Keratinocyte (primary cell): ENCODE measurements around the gene TBCD. TPM values are rescaled to one million over a fixed set of nuclear protein-coding genes. Genes with fewer than 3 reads are reported as not detected.

Experiments used
- DNase-seq: peaks from one replicate; pipeline ENCODE4 v3.0.0-alpha.2; 2011; ENCODE audit warnings: low read depth, missing footprints, low spot score
- FAIRE-seq: peaks from 2 replicates; lab custom pipeline; 2011; peaks lifted over from hg19 to GRCh38; lab: Jason Lieb, UNC
- H2AFZ ChIP-seq: 2 replicates; pipeline ENCODE4 v1.6.0; 2012; ENCODE audit warnings: low read length, control low read depth, inconsistent platforms; ENCODE audit not compliant: control insufficient read depth
- H3K27ac ChIP-seq: 2 replicates; pipeline ENCODE4 v1.5.1; 2011; ENCODE audit warnings: low read length; ENCODE audit not compliant: control insufficient read depth, insufficient read depth
- H3K27me3 ChIP-seq: 3 replicates; pipeline ENCODE4 v1.6.0; 2011; ENCODE audit warnings: low read length; ENCODE audit not compliant: control insufficient read depth, insufficient read depth; ENCODE audit errors: extremely low read depth
- H3K36me3 ChIP-seq, 2 experiments: 2 replicates in 1 of 2; 3 replicates in 1 of 2; pipeline ENCODE4 v1.5.1; 2011; ENCODE audit warnings: low read length in 2 of 2, mild to moderate bottlenecking in 1 of 2; ENCODE audit not compliant: control insufficient read depth in 2 of 2, insufficient read depth in 2 of 2; ENCODE audit errors: extremely low read depth in 1 of 2
- H3K4me1 ChIP-seq: 3 replicates; pipeline ENCODE4 v1.5.1; 2011; ENCODE audit warnings: low read length; ENCODE audit not compliant: control insufficient read depth, insufficient read depth; ENCODE audit errors: extremely low read depth
- H3K4me2 ChIP-seq: 3 replicates; pipeline ENCODE4 v1.6.0; 2011; ENCODE audit warnings: low read depth, low read length; ENCODE audit not compliant: control insufficient read depth, insufficient read depth; ENCODE audit errors: extremely low read depth
- H3K4me3 ChIP-seq, 3 experiments: fragments of 200-600 bp in 1 of 3; sonication (generic) in 1 of 3; 2 replicates in 2 of 3; 3 replicates in 1 of 3; pipeline ENCODE4 v1.5.1; 2011 to 2016; ENCODE audit warnings: low read length in 3 of 3, mild to moderate bottlenecking in 3 of 3, control low read depth in 2 of 3, inconsistent platforms in 1 of 3, low read depth in 1 of 3, mixed read lengths in 1 of 3, mixed run types in 1 of 3, moderate library complexity in 1 of 3; ENCODE audit not compliant: control insufficient read depth in 2 of 3, insufficient read depth in 2 of 3; ENCODE audit errors: extremely low read depth in 1 of 3
- H3K79me2 ChIP-seq: 2 replicates; pipeline ENCODE4 v1.6.0; 2012; ENCODE audit warnings: low read length; ENCODE audit not compliant: control insufficient read depth, insufficient read depth
- H3K9ac ChIP-seq: 3 replicates; pipeline ENCODE4 v1.6.0; 2011; ENCODE audit warnings: low read length; ENCODE audit not compliant: control insufficient read depth, insufficient read depth; ENCODE audit errors: extremely low read depth
- H3K9me1 ChIP-seq: 3 replicates; pipeline ENCODE4 v1.6.0; 2011; ENCODE audit warnings: low read length; ENCODE audit not compliant: control insufficient read depth, insufficient read depth; ENCODE audit errors: extremely low read depth
- H3K9me3 ChIP-seq: 2 replicates; pipeline ENCODE4 v1.5.1; 2012; ENCODE audit warnings: low read depth, low read length; ENCODE audit not compliant: control insufficient read depth
- H4K20me1 ChIP-seq: 3 replicates; pipeline ENCODE4 v1.6.0; 2011; ENCODE audit warnings: low read length; ENCODE audit not compliant: control insufficient read depth, insufficient read depth; ENCODE audit errors: extremely low read depth
- EZH2 ChIP-seq: IDR thresholded peaks from one replicate; pipeline ENCODE4 v1.6.1; 2012; ENCODE audit warnings: inconsistent platforms, mild to moderate bottlenecking, low read length, moderate library complexity
- dilution Hi-C: fragments of 300-500 bp; cut with MboI; formaldehyde crosslinking; loops from one replicate; pipeline ENCODE4 v1.7.0; 2020; ENCODE audit warnings: low sequenced_read_pairs; ENCODE audit not compliant: extremely low pct_ligation_motif_present
- polyA plus RNA-seq, 5 experiments: library from polyadenylated mRNA; depleted of rRNA in 3 of 5; stranded (reverse) in 3 of 5; stranded (forward) in 1 of 5; unstranded in 1 of 5; fragments of >200 nt; gene quantifications; 1 replicate in 1 of 5; 2 replicates in 3 of 5; 3 replicates in 1 of 5; pipeline versions ENCODE4 v1.2.1 to v1.2.3, GENCODE V29; 2011 to 2012; ENCODE audit warnings: missing spikeins in 2 of 5, low read depth in 1 of 5, low replicate concordance in 1 of 5
- TF ChIP-seq, protein P1 (sequence below), 3 experiments: IDR thresholded peaks in 1 of 3; conservative IDR thresholded peaks in 1 of 3; optimal IDR thresholded peaks in 1 of 3; 2 replicates in 2 of 3; 3 replicates in 1 of 3; pipeline versions ENCODE3 to v1.5.1; 2011; ENCODE audit warnings: low read length in 3 of 3, mild to moderate bottlenecking in 3 of 3, moderate library complexity in 2 of 3, control low read depth in 1 of 3, inconsistent platforms in 1 of 3; ENCODE audit not compliant: insufficient read depth in 2 of 3; ENCODE audit errors: extremely low read depth in 1 of 3

TBCD gene
- polyA plus RNA-seq, 1 donor (not counting 4 experiments of a cell fraction or from before 2014, with no cell fraction given), result 36.2 TPM

- Histone ChIP-seq H3K9me3 (no peaks in the 10 kb centered on the region), H3K4me2 (no peak overlapping the region), H2AFZ (no peak overlapping the region), H3K9ac (no peak overlapping the region), H3K27me3 (no peaks in the 10 kb centered on the region), H3K27ac (no peak overlapping the region), H4K20me1 (no peaks in the 10 kb centered on the region), H3K4me1 (no peaks in the 10 kb centered on the region), H3K79me2 (no peaks in the 10 kb centered on the region), H3K36me3 (peaks cover 10 to 20% of the 10 kb centered on the region in 2 experiments), H3K4me3 (no peak overlapping the region), H3K9me1 (no peaks in the 10 kb centered on the region)
- FAIRE-seq (no peak), DNase-seq (no peak)
- TF ChIP-seq, protein P1, sequence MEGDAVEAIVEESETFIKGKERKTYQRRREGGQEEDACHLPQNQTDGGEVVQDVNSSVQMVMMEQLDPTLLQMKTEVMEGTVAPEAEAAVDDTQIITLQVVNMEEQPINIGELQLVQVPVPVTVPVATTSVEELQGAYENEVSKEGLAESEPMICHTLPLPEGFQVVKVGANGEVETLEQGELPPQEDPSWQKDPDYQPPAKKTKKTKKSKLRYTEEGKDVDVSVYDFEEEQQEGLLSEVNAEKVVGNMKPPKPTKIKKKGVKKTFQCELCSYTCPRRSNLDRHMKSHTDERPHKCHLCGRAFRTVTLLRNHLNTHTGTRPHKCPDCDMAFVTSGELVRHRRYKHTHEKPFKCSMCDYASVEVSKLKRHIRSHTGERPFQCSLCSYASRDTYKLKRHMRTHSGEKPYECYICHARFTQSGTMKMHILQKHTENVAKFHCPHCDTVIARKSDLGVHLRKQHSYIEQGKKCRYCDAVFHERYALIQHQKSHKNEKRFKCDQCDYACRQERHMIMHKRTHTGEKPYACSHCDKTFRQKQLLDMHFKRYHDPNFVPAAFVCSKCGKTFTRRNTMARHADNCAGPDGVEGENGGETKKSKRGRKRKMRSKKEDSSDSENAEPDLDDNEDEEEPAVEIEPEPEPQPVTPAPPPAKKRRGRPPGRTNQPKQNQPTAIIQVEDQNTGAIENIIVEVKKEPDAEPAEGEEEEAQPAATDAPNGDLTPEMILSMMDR (optimal IDR thresholded peaks at IDR 0.05 in 1 of 3, IDR thresholded peaks at IDR 0.05 in 1 of 3, conservative IDR thresholded peaks at IDR 0.05 in 1 of 3; ENCODE audit: extremely low read depth in 1 of 3, insufficient read depth in 2 of 3, low read length in 3 of 3), result no peak
- no peak for TF ChIP-seq EZH2
- dilution Hi-C loops, result no loop called here
Observed at GRCh38 chr17:82908543-82909160, 156.8 kb downstream of the TBCD start.

DNA sequence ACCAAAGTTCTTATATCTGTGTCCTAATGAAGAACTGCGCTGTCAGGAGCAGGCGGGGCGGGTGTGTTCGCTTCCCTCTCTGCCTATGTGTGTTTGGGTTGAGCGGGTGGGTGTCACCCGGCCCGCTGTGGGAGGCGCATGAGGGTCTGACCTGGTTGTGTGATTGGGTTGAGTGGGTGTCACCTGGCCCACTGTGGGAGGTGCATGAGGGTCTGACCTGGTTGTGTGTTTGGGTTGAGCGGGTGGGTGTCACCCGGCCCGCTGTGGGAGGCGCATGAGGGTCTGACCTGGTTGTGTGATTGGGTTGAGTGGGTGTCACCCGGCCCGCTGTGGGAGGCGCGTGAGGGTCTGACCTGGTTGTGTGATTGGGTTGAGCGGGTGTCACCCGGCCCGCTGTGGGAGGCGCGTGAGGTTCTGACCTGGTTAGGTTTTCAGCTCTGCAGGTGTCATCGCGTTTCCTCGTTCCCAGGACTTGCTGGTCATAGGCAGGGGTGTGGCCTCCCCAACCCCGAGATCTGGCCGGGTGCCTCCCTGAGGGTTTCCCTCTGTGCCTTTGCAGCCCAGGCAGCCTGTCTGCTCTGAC, 157.5 kb downstream of the TBCD start:
- H3K9ac ChIP-seq, result no peak overlapping the region
- no peaks in the 10 kb centered on the region for H4K20me1 ChIP-seq
- no peaks in the 10 kb centered on the region for H3K9me1 ChIP-seq
- no peaks in the 10 kb centered on the region for H3K79me2 ChIP-seq
- H3K27ac ChIP-seq, result no peak overlapping the region
- H3K27me3 ChIP-seq, result no peaks in the 10 kb centered on the region
- H3K4me3 ChIP-seq, result no peak overlapping the region
- FAIRE-seq, result no peak
- H3K36me3 ChIP-seq, result peaks cover 10 to 20% of the 10 kb centered on the region in 2 experiments
- no peak overlapping the region for H2AFZ ChIP-seq
- no peaks in the 10 kb centered on the region for H3K9me3 ChIP-seq
- no peak for DNase-seq
- no peaks in the 10 kb centered on the region for H3K4me1 ChIP-seq
- dilution Hi-C loops, result no loop called here
- no peak for TF ChIP-seq EZH2
- TF ChIP-seq, protein P1 (optimal IDR thresholded peaks at IDR 0.05 in 1 of 3, IDR thresholded peaks at IDR 0.05 in 1 of 3, conservative IDR thresholded peaks at IDR 0.05 in 1 of 3; ENCODE audit: extremely low read depth in 1 of 3, insufficient read depth in 2 of 3, low read length in 3 of 3), result no peak
- no peak overlapping the region for H3K4me2 ChIP-seq
